ENCODE results near the gene POPDC3.
"Not testable (repeated sequence)": the region's sequence is repeated elsewhere in the genome, so short reads cannot be mapped to it uniquely, and the experiment has no call there.

Gene POPDC3, protein sequence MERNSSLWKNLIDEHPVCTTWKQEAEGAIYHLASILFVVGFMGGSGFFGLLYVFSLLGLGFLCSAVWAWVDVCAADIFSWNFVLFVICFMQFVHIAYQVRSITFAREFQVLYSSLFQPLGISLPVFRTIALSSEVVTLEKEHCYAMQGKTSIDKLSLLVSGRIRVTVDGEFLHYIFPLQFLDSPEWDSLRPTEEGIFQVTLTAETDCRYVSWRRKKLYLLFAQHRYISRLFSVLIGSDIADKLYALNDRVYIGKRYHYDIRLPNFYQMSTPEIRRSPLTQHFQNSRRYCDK

DNA sequence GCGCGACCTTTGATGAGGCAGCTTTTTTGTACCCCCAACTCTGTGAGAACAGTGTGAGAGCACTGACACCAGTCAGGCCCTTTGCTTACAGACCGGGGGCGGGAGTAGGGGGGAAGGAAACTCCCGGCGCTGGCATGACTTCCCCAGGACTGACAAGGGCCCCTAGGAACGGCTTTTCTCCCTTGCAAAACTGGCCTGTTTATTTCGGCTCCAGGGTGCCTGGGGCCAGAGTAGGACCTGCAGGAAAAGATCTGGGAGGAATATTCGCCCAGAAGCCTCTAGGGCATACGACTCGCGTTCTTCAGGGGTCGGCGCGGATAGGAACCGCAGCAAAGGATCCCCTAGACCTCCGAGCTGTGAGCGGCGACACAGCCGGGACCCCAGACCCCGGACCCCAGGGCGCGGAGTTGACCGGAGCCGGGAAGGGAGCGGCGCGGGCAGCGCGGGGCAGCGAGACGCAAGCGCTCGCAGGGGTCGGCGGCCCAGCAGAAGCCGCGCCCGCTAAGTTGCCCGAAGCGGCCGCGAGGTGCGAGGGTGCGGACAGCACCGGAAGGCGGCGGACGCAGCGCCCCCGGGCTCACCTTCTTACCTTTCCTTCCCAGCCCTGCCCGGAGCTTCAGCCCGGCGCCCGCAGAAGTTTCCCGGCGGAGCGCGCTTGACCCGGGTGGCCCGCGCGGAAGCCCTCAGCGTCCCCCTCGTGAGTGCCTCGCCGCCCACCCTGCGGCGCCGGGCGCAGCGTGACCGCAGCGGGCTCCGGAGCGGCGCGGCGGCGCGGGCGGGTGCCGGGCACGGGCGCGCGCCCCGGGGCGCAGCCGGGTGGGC lies at the start of gene POPDC3:
TSS of gene POPDC3 (minus strand) at position 771 of the 822 bp plus-strand sequence. CDS start 18,105 bp downstream, outside the sequence.
- peak in 1 of 2 experiments; percentile 61 for DNase-seq (ENCODE audit: low spot score in 2 of 2)
- Histone ChIP-seq H3K36me3 (replicated peaks) (no peaks in the 10 kb centered on the region), H3K9me3 (no peaks in the 10 kb centered on the region), H3K4me1 (peaks cover 24% of the 10 kb centered on the region), H3K4me3 (peak within 1 kb of the TSS; percentile 38), H3K27me3 (ENCODE audit: low read depth) (no peaks in the 10 kb centered on the region)
- in situ Hi-C loops (cut with MboI; ENCODE audit: low sequenced_read_pairs), result no loop called here

DNA sequence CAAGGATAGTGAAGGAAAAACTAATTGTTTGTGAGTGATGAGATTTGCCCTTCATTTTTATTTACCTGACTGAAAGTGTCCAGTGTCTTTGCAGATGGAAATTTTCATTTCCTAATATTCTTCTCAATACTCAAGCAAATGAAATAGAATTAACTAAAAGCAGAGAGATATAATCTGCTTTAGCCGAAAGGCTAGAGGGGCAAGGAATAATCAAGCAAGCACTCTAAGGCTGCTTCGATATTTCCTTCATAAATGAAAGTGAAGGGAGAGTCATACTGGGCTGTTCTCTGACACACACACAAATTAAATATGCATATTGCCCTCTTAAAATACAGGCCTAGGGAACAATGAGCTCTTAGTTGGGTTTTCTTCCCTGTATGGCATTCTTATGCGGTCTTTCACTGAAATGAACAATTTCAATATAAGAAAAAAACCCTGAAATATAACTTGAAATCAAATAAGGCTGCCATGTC lies 47.5 kb upstream of the POPDC3 start:
- no peak overlapping the region for H3K4me3 ChIP-seq
- H3K4me1 ChIP-seq, result no peaks in the 10 kb centered on the region
- H3K9me3 ChIP-seq, result no peaks in the 10 kb centered on the region; the same call in 1 of the 2 replicates
- no peak for DNase-seq (ENCODE audit: low spot score in 2 of 2)
- H3K27me3 ChIP-seq (ENCODE audit: low read depth), result no peaks in the 10 kb centered on the region
- in situ Hi-C loops (cut with MboI; ENCODE audit: low sequenced_read_pairs), result no loop called here
- H3K36me3 ChIP-seq (replicated peaks), result no peaks in the 10 kb centered on the region

DNA sequence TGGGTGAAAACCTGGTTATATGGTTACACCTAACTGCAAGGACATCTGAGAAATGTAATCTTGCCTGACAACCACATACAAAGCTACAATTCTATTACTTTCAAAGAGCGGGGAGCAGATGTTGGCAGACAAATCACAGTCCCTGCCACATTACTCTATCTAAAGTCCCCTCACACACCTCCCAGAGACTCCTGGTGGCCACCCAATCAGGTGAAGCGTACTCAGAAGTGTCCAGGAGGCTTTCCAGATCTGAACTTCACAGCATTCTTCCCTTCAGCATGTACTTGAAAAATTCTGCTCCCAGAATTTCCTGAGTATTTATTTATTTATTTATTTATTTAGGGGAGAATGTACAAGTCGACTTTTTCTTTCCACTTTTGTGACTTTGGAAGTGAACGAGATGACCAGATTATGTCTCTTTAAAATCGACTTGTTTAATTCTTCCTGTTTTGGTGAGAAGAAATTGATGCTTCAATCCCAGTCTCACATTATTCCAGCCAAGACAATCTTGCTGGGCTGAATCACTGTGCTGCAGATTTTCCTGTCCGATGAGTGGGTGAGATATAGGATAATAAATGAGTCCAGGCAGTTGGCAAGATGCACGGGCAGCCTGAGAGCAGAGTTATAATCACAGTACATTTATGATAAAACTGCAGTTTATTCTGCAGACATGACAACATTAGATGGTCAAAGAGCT lies 46.9 kb upstream of the POPDC3 start:
- Histone ChIP-seq H3K9me3 (no peaks in the 10 kb centered on the region; the same call in 1 of the 2 replicates), H3K36me3 (replicated peaks) (no peaks in the 10 kb centered on the region), H3K4me3 (no peak overlapping the region), H3K27me3 (ENCODE audit: low read depth) (no peaks in the 10 kb centered on the region), H3K4me1 (no peaks in the 10 kb centered on the region)
- in situ Hi-C loops (cut with MboI; ENCODE audit: low sequenced_read_pairs), result no loop called here
- DNase-seq (ENCODE audit: low spot score in 2 of 2), result no peak

DNA sequence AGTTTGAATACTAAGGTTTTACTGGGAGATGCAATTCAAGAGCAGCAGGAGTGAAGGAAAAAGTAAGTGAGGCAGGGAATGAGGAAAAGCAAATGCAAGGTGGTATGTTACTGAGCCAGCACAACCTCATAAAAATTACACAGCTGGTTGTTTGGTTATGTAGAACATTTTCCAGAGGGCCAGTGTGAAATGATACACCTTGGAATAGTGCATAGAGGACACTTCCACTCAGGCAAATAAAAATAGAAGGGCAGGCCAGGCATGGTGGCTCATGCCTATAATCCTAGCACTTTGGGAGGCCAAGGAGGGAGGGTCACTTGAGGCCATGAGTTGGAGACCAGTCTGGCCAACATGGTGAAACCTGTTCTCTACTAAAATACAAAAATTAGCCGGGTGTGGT lies 43.4 kb upstream of the POPDC3 start:
- Histone ChIP-seq H3K36me3 (replicated peaks) (no peaks in the 10 kb centered on the region), H3K9me3 (no peaks in the 10 kb centered on the region), H3K4me3 (no peak overlapping the region), H3K4me1 (no peaks in the 10 kb centered on the region), H3K27me3 (ENCODE audit: low read depth) (no peaks in the 10 kb centered on the region)
- no peak for DNase-seq (ENCODE audit: low spot score in 2 of 2)
- in situ Hi-C loops (cut with MboI; ENCODE audit: low sequenced_read_pairs), result no loop called here

DNA sequence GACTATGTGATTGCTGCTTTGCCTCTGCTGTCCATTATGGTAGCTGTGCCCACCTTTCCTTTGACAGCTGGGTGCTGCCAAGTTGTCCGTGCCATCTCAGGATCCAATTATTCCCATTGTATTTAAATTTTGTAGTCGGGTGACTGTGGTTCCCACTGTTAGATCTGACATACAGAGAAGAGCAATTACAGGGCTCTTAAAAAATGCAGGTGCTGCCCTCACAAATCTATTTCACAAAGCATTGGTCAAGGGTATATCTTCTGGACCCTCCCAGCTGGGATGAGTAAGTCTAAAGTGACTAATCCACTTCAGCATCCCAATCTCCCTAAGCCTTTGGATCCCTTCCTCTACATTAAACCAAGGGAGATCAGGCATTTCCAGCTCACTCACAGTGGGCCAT lies 41.4 kb upstream of the POPDC3 start:
- H3K36me3 ChIP-seq (replicated peaks), result not testable (repeated sequence)

DNA sequence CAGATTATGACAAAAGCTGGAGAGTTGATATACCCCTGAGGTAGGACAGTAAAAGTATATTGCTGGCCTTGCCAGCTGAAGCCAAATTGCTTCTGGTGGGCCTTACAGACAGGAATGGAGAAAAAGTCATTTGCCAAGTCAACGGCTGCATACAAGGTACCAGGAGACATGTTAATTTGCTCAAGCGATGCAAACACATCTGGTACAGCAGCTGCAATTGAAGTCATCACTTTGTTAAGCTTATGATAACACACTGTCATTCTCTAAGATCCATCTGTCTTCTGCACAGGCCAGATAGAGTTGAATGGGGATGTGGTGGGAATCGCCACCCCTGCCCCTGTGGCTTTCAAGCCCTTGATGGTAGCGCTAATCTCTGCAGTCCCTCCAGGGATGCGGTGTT lies 40.4 kb upstream of the POPDC3 start:
- no peak overlapping the region for H3K4me3 ChIP-seq
- in situ Hi-C loops (cut with MboI; ENCODE audit: low sequenced_read_pairs), result no loop called here
- no peaks in the 10 kb centered on the region for H3K27me3 ChIP-seq (ENCODE audit: low read depth)
- H3K36me3 ChIP-seq (replicated peaks), result no peaks in the 10 kb centered on the region
- peaks cover 7% of the 10 kb centered on the region for H3K4me1 ChIP-seq
- DNase-seq (ENCODE audit: low spot score in 2 of 2), result no peak
- no peaks in the 10 kb centered on the region for H3K9me3 ChIP-seq

More for the DNA sequence above, 41.4 kb upstream of the POPDC3 start:
- H3K9me3 ChIP-seq; H3K27me3 ChIP-seq (ENCODE audit: low read depth); in situ Hi-C loops (cut with MboI; ENCODE audit: low sequenced_read_pairs); H3K4me3 ChIP-seq; DNase-seq (ENCODE audit: low spot score in 2 of 2); H3K4me1 ChIP-seq: not testable (repeated sequence)

DNA sequence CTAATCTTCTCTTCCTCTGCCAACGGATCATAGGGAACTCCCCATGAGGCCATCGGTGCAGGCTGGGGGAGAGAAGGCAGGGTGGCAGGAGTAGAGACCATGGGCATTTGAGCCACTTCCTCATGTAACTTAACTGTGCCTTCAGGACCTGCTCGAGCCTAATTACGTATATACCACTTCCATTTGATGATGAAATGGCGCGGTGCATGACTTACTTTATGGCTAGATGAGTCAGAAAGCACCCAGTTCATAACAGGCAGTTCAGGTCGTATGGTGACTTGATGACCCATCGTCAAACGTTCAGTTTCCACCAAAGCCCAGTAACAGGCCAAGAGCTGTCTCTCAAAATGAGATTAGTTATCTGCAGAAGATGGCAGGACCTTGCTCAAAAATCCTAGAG lies 39.4 kb upstream of the POPDC3 start:
- H3K4me1 ChIP-seq, result peaks cover 11% of the 10 kb centered on the region
- H3K4me3 ChIP-seq; H3K36me3 ChIP-seq (replicated peaks); DNase-seq (ENCODE audit: low spot score in 2 of 2); in situ Hi-C loops (cut with MboI; ENCODE audit: low sequenced_read_pairs); H3K27me3 ChIP-seq (ENCODE audit: low read depth); H3K9me3 ChIP-seq: not testable (repeated sequence)

DNA sequence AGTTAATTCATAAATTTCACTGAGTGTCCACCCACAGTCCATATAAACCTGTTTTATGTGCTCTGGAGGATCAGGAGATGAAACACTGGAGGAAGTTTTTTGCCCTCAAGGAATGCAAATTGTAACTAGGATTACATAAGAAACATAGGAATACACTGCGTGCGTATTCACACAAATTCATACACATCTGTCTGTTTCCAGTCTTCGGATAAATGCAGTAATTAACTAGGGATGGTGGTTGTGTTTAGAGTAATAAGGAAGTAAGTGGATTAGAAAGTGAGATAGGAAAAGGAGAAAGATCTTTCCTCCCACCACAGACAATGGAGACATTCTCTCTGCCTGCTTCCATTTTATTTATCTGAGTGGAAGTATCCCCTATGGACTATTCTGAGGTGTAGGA lies 35.7 kb upstream of the POPDC3 start:
- in situ Hi-C loops (cut with MboI; ENCODE audit: low sequenced_read_pairs), result no loop called here
- Histone ChIP-seq H3K9me3 (no peaks in the 10 kb centered on the region), H3K27me3 (ENCODE audit: low read depth) (no peaks in the 10 kb centered on the region), H3K36me3 (replicated peaks) (no peaks in the 10 kb centered on the region), H3K4me1 (peaks cover 23% of the 10 kb centered on the region), H3K4me3 (no peak overlapping the region)
- DNase-seq (ENCODE audit: low spot score in 2 of 2), result peak in 1 of 2 experiments; percentile 31

DNA sequence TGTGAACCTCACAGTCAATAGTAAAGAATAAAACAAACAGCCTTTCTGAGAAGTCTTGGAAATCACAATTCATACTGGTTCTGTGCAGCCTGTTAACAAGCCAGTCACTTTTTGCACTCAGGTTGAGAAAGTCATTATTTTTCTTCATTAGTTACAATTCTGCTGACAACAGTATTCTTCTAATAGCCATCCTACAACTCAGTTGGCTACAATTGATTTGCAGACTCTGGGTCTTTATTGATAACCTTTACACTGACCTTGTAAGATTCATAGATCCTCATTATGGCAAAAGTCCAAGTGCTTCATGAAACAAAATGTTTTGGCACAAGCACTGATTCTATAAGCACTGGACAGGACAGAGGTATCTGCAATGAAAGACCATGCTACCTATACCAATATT lies 34.9 kb upstream of the POPDC3 start:
- in situ Hi-C loops (cut with MboI; ENCODE audit: low sequenced_read_pairs), result no loop called here
- Histone ChIP-seq H3K36me3 (replicated peaks) (no peaks in the 10 kb centered on the region), H3K4me3 (no peak overlapping the region), H3K27me3 (ENCODE audit: low read depth) (no peaks in the 10 kb centered on the region), H3K4me1 (peaks cover 32% of the 10 kb centered on the region), H3K9me3 (no peaks in the 10 kb centered on the region)
- no peak for DNase-seq (ENCODE audit: low spot score in 2 of 2)

DNA sequence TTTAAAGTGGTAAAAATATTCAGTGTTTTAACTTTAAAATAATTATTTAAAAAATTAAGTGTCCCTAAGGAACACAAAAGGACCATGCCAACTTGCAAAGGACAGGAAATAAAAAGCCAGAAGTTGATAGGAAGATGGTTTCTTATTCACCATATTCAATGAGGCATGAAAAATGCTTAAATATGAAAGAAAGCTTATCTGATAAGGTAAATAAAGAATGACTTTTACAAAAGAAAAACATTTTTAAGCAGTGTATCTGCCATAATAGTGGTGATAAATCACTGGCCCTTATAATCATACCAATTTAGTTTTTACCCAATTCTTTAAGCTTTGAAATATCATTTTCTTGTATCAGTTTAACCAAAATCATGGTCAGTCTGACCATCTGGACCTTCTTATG lies 33.5 kb upstream of the POPDC3 start:
- H3K36me3 ChIP-seq (replicated peaks), result no peaks in the 10 kb centered on the region
- H3K4me1 ChIP-seq, result peaks cover 35% of the 10 kb centered on the region
- no peaks in the 10 kb centered on the region for H3K27me3 ChIP-seq (ENCODE audit: low read depth)
- no peak for DNase-seq (ENCODE audit: low spot score in 2 of 2)
- no peaks in the 10 kb centered on the region for H3K9me3 ChIP-seq
- H3K4me3 ChIP-seq, result no peak overlapping the region
- in situ Hi-C loops (cut with MboI; ENCODE audit: low sequenced_read_pairs), result no loop called here

DNA sequence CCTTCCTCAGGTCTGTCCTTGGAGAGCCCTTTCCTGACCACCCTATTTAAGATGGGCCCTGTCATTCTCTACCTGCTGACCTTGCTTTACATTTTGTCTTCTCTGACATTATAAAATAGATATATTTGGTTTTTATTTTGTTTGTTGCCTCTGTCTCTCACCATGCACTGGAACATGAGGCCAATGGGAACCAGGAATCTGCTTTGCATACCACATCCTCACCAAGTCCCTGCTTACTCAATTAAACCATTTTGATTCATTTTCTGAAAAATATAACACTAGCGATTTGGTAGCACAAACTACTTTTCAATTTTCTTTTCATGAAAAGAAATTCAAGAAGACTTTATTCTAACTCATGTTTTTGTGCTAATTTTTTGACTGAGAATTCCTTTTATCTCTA lies 32.8 kb upstream of the POPDC3 start:
- no peaks in the 10 kb centered on the region for H3K9me3 ChIP-seq
- no peaks in the 10 kb centered on the region for H3K27me3 ChIP-seq (ENCODE audit: low read depth)
- H3K4me3 ChIP-seq, result no peak overlapping the region
- H3K36me3 ChIP-seq (replicated peaks), result no peaks in the 10 kb centered on the region
- DNase-seq (ENCODE audit: low spot score in 2 of 2), result no peak
- in situ Hi-C loops (cut with MboI; ENCODE audit: low sequenced_read_pairs), result no loop called here
- peaks cover 35% of the 10 kb centered on the region for H3K4me1 ChIP-seq

DNA sequence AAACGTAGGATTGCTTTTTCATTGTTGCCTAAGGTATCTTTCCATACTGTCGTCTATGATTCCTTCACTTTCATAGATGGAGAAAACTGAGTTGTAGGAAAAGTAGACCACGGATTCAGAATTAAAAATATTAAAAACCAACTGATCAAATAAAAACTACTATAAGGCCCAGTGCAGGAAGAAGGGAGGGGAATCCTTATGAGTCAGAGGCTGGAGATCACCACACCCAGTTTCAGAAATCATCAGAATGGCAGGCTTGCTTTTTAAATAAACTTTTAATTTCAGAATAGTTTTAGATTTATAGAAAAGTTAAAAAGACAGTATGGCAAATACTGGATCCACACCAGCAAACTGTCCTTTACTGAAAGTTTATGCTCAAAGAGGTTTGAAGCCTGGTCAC lies 32.0 kb upstream of the POPDC3 start:
- no peak for DNase-seq (ENCODE audit: low spot score in 2 of 2)
- Histone ChIP-seq H3K27me3 (ENCODE audit: low read depth) (no peaks in the 10 kb centered on the region), H3K9me3 (no peaks in the 10 kb centered on the region), H3K36me3 (replicated peaks) (no peaks in the 10 kb centered on the region), H3K4me3 (no peak overlapping the region), H3K4me1 (peaks cover 35% of the 10 kb centered on the region)
- in situ Hi-C loops (cut with MboI; ENCODE audit: low sequenced_read_pairs), result no loop called here

DNA sequence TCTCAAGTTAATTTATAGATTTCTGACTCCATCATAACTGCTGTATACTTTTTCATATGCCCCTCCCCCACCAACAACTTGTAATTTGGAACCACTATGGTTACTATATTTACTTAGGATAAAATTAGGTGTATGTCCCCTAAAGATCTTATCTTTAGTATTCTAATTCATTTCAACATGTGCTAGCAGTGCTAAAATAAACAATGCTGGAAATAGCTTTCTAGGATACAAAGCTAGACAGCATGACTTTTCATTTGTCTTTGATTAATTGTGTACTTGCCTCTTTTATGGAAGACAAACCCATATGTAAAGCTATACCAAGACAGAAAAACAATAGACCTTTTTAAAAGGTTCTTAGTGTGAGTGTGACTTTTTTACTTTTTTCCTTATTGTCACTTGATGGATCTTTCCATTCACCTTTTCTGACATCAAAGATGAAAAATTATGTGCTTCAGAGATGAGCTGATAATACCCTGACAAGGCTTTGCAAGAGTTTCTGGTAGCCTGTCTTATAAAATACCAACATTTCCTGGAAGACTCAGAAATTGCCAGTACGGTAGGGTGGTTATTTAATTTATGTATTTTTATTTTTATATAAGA lies 31.2 kb upstream of the POPDC3 start:
- no peaks in the 10 kb centered on the region for H3K36me3 ChIP-seq (replicated peaks)
- in situ Hi-C loops (cut with MboI; ENCODE audit: low sequenced_read_pairs), result no loop called here

More for the DNA sequence above, 31.2 kb upstream of the POPDC3 start:
- peaks cover 35% of the 10 kb centered on the region for H3K4me1 ChIP-seq
- no peaks in the 10 kb centered on the region for H3K27me3 ChIP-seq (ENCODE audit: low read depth)
- no peak overlapping the region for H3K4me3 ChIP-seq
- no peaks in the 10 kb centered on the region for H3K9me3 ChIP-seq
- DNase-seq (ENCODE audit: low spot score in 2 of 2), result peak in 1 of 2 experiments; percentile 76

Measured in HAP-1 (cell line).